ENCODE measurements around the gene LRP1-AS.

Gene LRP1-AS

DNA sequence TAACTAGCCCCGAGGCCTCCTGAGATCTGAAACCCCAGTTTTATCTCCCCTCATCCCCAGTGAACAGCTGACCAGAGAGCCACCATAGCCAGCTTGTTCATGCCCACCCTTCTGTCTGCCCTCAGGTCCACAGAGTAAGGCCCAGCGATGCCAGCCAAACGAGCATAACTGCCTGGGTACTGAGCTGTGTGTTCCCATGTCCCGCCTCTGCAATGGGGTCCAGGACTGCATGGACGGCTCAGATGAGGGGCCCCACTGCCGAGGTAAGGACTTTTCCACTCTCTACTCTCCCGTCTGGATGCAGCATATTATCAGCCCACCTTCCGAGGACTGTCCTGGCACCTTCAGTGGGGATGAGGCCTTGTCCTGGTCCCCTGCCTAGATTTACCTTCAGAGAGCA lies 6.2 kb downstream of the LRP1-AS start:
- DNase-seq (ENCODE audit: low read depth in 2 of 2): no peak

DNA sequence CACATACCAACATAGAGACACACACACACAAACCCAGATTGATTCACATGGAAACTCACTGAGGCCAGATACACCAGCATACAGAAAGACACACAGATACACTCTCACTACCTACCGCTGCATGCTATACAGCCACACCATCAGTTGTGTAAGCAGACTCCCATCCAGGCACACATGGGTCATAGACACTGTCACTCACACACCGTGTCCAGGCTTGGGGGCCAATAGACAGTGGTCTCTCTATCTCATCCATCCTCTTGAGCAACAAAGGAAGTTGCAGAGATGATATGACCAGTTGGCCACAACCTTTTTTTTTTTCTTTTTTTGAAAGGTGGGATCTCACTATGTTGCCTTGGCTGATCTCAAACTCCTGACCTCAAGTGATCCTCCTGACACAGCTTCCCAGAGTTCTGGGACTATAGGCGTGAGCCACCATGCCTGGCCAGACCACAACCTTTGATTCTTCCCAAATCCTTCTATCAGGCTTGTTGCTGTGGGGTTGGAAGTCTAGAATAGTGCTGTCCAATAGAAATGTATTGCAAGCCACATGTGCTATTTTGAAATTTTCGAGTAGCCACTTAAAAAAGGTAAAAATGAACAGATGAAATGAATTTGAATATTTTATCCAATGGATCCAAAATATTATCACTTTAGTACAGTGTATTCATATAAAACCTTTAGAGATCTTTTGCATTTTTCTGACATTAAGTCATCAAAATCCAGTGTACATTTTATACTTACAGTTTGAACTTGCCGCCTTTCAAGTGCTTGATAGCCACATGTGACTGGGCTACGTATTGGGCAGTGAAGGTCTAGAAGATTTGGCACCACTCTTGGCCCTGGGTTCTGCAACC lies 7.4 kb downstream of the LRP1-AS start:
- no peak for DNase-seq (ENCODE audit: low read depth in 2 of 2)

DNA sequence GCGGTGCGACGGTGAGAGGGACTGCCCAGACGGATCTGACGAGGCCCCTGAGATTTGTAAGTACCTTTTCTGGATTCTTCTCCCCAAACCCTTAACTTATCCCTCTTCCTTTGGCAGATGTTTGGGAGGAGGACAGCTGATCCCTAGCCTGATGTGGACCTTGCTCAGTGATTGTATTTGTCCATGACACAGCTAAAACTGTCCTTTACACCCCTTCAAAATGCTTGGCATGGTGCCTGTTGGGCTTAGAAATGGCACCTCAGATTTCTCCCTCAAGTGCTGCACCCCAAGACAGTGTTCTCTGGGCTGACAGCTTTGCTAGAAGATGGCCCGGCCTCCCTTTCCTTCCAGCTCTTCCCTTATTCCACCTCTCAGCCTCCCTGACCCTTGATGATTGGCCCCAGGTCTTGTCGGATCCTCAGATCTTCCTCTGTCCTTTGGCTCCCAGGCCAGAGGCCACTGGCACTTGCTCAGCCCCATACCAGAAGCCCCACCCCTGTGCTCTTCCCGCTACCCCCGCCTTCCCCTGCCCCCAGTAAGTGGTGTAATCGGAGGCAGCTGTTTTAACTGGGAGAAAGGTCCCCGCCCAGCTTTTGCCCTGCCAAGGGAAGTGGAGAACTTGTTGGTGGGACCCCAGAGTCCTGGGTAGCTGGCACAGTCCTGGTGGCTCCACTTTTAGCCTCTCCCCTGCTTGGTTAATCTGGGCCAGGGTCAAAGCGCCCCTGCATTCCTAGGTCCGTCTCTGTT lies 8.7 kb downstream of the LRP1-AS start:
- no peak for DNase-seq (ENCODE audit: low read depth in 2 of 2)

GRCh38 chr12:57135527-57136326 lies 11.7 kb downstream of the LRP1-AS start:
- peak; percentile 62 to 68 for DNase-seq (ENCODE audit: low read depth in 2 of 2)

- no peak for DNase-seq (ENCODE audit: low read depth in 2 of 2)
These were observed 12.5 kb downstream of the LRP1-AS start for GRCh38 chr12:57134949-57135348.

DNA sequence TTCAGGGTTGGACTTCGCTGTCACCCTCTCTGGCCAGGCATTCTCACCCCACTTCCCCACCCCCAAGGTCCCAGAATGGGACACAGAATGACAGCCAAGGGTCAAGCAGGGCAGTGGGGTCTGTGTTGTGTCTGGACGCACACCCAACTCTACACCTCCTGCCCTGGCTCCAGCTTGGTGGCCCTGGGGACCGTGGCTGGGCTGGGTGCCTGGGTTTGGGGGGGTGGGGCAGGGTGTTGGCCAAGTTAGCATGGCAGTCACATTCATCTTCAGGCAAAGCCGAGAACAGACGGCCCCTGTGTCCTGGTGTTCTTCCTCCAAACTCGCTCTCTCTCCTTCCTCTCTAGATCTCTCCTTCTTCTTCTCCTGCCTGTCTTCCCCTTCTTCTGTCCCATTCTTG lies 13.5 kb downstream of the LRP1-AS start:
- DNase-seq (ENCODE audit: low read depth in 2 of 2): no peak

DNA sequence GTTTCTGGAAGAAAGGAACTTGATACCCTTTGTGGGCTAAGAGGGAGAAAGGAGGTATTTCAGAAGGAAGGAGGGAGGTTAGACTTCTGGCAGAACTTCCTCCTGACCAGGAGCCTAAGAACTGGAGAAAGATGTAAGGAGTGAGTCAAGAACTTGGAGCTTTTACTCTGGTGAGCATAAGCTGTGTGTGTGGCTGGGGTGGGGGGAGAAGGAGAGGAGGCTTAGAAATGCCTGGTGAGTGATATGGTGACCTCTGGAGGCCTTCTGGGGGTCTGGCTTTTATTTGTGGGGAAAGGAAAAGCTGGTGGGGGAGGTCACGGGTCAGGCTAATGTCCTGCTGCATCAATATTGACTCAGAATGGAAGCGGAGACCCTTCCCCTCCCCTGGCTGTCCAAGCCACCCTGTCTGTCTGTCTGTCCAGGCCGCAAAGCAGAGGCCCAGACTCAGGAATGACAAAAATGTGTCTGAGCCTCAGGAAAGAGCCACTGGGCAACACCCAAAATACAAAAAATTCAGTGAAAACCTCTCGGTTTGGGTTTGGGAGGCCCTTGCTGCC lies 14.3 kb downstream of the LRP1-AS start:
- DNase-seq (ENCODE audit: low read depth in 2 of 2): no peak

- DNase-seq (ENCODE audit: low read depth in 2 of 2): no peak
These were observed 15.3 kb downstream of the LRP1-AS start for GRCh38 chr12:57131896-57132744.

GRCh38 chr12:57130941-57131340 lies 16.5 kb downstream of the LRP1-AS start:
- no peak for DNase-seq (ENCODE audit: low read depth in 2 of 2)

GRCh38 chr12:57129889-57130288 lies 17.5 kb downstream of the LRP1-AS start:
- no peak for DNase-seq (ENCODE audit: low read depth in 2 of 2)

DNA sequence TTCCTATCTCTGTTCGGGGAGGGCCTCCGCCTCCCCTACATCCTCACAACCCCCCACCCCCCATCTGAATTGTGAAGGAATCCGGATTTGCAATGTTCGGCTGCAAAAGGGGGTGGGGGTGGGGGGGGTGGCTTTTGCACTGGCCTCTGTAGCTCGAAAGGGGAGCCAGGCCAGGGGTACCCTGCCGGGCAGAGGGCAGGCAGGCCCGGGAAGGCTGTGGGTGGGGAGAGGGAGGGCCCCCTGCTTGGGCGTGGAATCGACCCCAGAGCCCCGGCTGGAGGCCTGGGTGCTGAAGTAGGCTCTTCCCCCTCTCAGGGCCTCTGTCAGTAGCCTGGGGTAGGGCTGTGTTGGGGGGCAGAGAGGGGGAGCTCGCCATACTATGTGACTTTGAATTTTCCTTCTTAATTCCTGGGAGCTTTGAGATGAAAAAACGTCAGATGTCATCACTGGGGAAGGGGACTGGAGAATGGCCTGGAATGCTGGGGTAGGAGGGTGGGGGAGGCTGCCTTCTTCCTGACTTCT lies 18.0 kb downstream of the LRP1-AS start:
- no peak for DNase-seq (ENCODE audit: low read depth in 2 of 2)

DNA sequence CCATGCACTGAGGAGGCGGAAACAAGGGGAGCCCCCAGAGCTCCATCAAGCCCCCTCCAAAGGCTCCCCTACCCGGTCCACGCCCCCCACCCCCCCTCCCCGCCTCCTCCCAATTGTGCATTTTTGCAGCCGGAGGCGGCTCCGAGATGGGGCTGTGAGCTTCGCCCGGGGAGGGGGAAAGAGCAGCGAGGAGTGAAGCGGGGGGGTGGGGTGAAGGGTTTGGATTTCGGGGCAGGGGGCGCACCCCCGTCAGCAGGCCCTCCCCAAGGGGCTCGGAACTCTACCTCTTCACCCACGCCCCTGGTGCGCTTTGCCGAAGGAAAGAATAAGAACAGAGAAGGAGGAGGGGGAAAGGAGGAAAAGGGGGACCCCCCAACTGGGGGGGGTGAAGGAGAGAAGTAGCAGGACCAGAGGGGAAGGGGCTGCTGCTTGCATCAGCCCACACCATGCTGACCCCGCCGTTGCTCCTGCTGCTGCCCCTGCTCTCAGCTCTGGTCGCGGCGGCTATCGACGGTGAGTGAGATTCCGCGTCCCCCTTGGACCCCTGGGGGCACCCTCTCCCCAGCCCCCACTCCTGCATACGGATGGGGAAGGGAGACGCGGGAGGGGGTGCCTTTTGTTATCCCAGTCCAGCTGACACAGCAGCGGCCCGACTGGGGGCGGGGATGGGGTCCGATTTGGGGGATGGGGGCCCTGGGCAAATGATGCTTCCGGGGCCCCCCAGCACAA lies 18.7 kb downstream of the LRP1-AS start:
- no peak for DNase-seq (ENCODE audit: low read depth in 2 of 2)

- DNase-seq (ENCODE audit: low read depth in 2 of 2): no peak
These were observed 19.5 kb downstream of the LRP1-AS start, which contains the start of gene LRP1 for GRCh38 chr12:57127726-57128518. TSS of gene LRP1 (plus strand) at chr12:57128483. CDS start at chr12:57128965, 482 bp downstream.

GRCh38 chr12:57127101-57127725 lies 20.2 kb downstream of the LRP1-AS start:
- DNase-seq (ENCODE audit: low read depth in 2 of 2): no peak

GRCh38 chr12:57126561-57126960 lies 20.9 kb downstream of the LRP1-AS start:
- DNase-seq (ENCODE audit: low read depth in 2 of 2): no peak

GRCh38 chr12:57126061-57126460 lies 21.4 kb downstream of the LRP1-AS start:
- no peak for DNase-seq (ENCODE audit: low read depth in 2 of 2)

GRCh38 chr12:57124261-57124877 lies 23.1 kb downstream of the LRP1-AS start:
- no peak for DNase-seq (ENCODE audit: low read depth in 2 of 2)

DNA sequence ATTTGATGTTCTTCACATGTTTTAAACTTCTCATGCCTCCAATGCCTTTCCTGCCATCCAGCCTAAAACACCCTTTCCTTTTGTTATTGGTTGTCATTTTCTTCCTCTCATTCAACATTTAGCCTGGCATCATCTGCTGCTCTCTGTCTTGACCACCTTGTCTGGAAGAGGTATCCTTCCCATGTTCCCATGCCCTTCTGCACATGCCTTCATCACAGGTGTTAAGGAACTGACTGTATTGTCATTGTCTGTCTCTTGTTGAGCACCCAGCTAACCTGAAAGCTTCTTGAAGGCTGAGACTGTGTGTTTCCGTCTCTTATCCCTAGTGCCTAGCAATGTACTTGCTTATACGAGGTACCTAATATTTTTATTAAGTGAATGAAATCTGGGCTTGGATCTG lies 23.6 kb downstream of the LRP1-AS start:
- no peak for DNase-seq (ENCODE audit: low read depth in 2 of 2)
